DMS53 (cell line): ENCODE measurements around the gene DUSP16.
"Not testable (repeated sequence)": the region's sequence is repeated elsewhere in the genome, so short reads cannot be mapped to it uniquely, and the experiment has no call there.

Experiments used
- DNase-seq: peaks from one replicate; lab custom pipeline; 2025; lab: John Stamatoyannopoulos, UW

Gene DUSP16

GRCh38 chr12:12562585-12563261, at the start of gene DUSP16:
Gene DUSP16, minus strand, starts transcription at chr12:12562863. Its CDS starts 41,765 bp downstream, at chr12:12521098.
- peak; percentile 99 for DNase-seq

- DNase-seq, result peak; percentile 73
Measured at GRCh38 chr12:12612358-12612757, 49.7 kb upstream of the DUSP16 start.

- peak; percentile 100 for DNase-seq
Measured at GRCh38 chr12:12611512-12612306, 49.0 kb upstream of the DUSP16 start, which contains the start of gene CREBL2. Gene CREBL2, plus strand, starts transcription at chr12:12611876. Its CDS starts 297 bp downstream, at chr12:12612173.

GRCh38 chr12:12610711-12611110, 48.0 kb upstream of the DUSP16 start:
- DNase-seq, result no peak

GRCh38 chr12:12609692-12610091, 47.0 kb upstream of the DUSP16 start:
- no peak for DNase-seq

- DNase-seq, result peak; percentile 33
Measured at GRCh38 chr12:12608557-12608957, 45.9 kb upstream of the DUSP16 start.

GRCh38 chr12:12606781-12607589, 44.3 kb upstream of the DUSP16 start:
- no peak for DNase-seq

GRCh38 chr12:12604740-12605139, 42.1 kb upstream of the DUSP16 start:
- no peak for DNase-seq

GRCh38 chr12:12600659-12601058, 38.0 kb upstream of the DUSP16 start:
- DNase-seq, result no peak

- no peak for DNase-seq
Measured at GRCh38 chr12:12599750-12600643, 37.3 kb upstream of the DUSP16 start.

- no peak for DNase-seq
Measured at GRCh38 chr12:12598864-12599263, 36.2 kb upstream of the DUSP16 start.

- DNase-seq, result not testable (repeated sequence)
Measured at GRCh38 chr12:12596598-12596997, 33.9 kb upstream of the DUSP16 start.

GRCh38 chr12:12595929-12596328, 33.3 kb upstream of the DUSP16 start:
- not testable (repeated sequence) for DNase-seq

- DNase-seq, result peak; percentile 53
Measured at GRCh38 chr12:12592930-12593329, 30.3 kb upstream of the DUSP16 start.

- no peak for DNase-seq
Measured at GRCh38 chr12:12590961-12591360, 28.3 kb upstream of the DUSP16 start.

GRCh38 chr12:12588436-12588835, 25.8 kb upstream of the DUSP16 start:
- not testable (repeated sequence) for DNase-seq

- no peak for DNase-seq
Measured at GRCh38 chr12:12587878-12588277, 25.2 kb upstream of the DUSP16 start.

GRCh38 chr12:12586879-12587675, 24.4 kb upstream of the DUSP16 start:
- peak; percentile 84 for DNase-seq

- DNase-seq, result no peak
Measured at GRCh38 chr12:12585115-12585863, 22.6 kb upstream of the DUSP16 start.
